BE2C (cell line): Measurements from ENCODE around the gene NUDC.

ENCODE experiments used
- DNase-seq: peaks from one replicate; pipeline ENCODE4 v3.0.0-alpha.2; 2020
- H3K27me3 ChIP-seq: fragments of 250-450 bp; sonication (Bioruptor Pico); 2 replicates; pipeline ENCODE4 v1.5.1; 2020; ENCODE audit warnings: mild to moderate bottlenecking
- H3K36me3 ChIP-seq: fragments of 250-450 bp; sonication (Bioruptor Pico); 2 replicates; pipeline ENCODE4 v1.5.1; 2020; ENCODE audit warnings: mild to moderate bottlenecking
- H3K4me1 ChIP-seq: fragments of 250-450 bp; sonication (Bioruptor Pico); 2 replicates; pipeline ENCODE4 v1.5.1; 2020
- H3K4me3 ChIP-seq: 2 replicates; pipeline ENCODE4 v1.5.1; 2011; ENCODE audit warnings: low read depth, low read length
- H3K9me3 ChIP-seq: fragments of 250-450 bp; sonication (Bioruptor Pico); 2 replicates; pipeline ENCODE4 v1.5.1; 2020
- TF ChIP-seq, protein P1 (sequence below): IDR thresholded peaks from 2 replicates; pipeline ENCODE4 v1.5.1; 2012; ENCODE audit warnings: mild to moderate bottlenecking, low read depth, low read length

NUDC gene

DNA sequence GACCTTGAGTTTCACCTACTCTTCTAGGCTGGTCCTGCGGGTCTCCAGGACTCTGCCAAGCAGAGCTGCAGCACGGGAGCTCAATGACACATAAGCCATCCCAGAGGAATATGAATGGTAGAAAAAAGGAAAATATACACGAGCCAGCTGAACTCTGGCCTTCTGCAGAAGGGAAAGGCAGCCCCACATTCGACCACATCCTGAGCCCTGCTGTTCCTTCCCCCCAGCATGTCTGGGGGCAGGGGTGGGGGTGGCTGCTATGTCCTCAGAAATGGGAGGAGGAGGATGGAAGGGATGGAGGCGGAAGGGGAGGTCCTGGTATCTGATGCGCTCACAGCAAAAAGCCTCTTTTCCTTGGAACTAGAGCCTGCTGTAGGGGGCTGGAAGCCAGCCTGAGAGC, 50.8 kb downstream of the NUDC start:
- H3K27me3 ChIP-seq, result no peaks in the 10 kb centered on the region
- no peaks in the 10 kb centered on the region for H3K4me1 ChIP-seq
- DNase-seq, result no peak
- TF ChIP-seq, protein P1, sequence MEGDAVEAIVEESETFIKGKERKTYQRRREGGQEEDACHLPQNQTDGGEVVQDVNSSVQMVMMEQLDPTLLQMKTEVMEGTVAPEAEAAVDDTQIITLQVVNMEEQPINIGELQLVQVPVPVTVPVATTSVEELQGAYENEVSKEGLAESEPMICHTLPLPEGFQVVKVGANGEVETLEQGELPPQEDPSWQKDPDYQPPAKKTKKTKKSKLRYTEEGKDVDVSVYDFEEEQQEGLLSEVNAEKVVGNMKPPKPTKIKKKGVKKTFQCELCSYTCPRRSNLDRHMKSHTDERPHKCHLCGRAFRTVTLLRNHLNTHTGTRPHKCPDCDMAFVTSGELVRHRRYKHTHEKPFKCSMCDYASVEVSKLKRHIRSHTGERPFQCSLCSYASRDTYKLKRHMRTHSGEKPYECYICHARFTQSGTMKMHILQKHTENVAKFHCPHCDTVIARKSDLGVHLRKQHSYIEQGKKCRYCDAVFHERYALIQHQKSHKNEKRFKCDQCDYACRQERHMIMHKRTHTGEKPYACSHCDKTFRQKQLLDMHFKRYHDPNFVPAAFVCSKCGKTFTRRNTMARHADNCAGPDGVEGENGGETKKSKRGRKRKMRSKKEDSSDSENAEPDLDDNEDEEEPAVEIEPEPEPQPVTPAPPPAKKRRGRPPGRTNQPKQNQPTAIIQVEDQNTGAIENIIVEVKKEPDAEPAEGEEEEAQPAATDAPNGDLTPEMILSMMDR, result no peak
- H3K36me3 ChIP-seq, result no peaks in the 10 kb centered on the region
- no peaks in the 10 kb centered on the region for H3K9me3 ChIP-seq
- H3K4me3 ChIP-seq, result no peak overlapping the region

- no peaks in the 10 kb centered on the region for H3K36me3 ChIP-seq
- H3K4me1 ChIP-seq, result no peaks in the 10 kb centered on the region
- H3K27me3 ChIP-seq, result no peaks in the 10 kb centered on the region
- no peak overlapping the region for H3K4me3 ChIP-seq
- no peak for DNase-seq
- no peaks in the 10 kb centered on the region for H3K9me3 ChIP-seq
- TF ChIP-seq, protein P1, result no peak
Observed at GRCh38 chr1:26972821-26973220, 51.3 kb downstream of the NUDC start.

GRCh38 chr1:26976621-26977510, 55.3 kb downstream of the NUDC start:
- no peaks in the 10 kb centered on the region for H3K9me3 ChIP-seq
- H3K36me3 ChIP-seq, result no peaks in the 10 kb centered on the region
- H3K4me1 ChIP-seq, result no peaks in the 10 kb centered on the region
- DNase-seq, result no peak
- no peaks in the 10 kb centered on the region for H3K27me3 ChIP-seq
- H3K4me3 ChIP-seq, result no peak overlapping the region
- TF ChIP-seq, protein P1, result no peak

DNA sequence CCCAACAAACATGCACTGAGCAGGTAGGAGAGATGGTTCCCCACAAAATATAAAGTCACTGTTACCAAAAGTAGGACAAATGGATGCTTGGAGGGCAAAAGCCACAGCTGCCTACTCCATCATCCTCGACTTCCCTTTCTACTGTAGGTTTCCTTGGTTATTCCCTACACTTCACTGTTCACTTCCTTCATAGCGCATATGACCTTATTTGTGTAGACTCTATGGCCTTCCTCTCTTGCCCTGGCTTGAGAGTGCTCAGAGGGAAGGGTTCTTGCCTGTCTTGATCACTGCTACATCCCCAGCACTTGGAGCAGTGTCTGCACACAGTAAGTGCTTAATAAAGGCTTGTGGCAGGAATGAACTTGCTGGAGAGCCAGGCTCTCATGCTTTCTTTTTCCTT, 57.4 kb downstream of the NUDC start:
- no peaks in the 10 kb centered on the region for H3K4me1 ChIP-seq
- no peak overlapping the region for H3K4me3 ChIP-seq
- H3K36me3 ChIP-seq, result no peaks in the 10 kb centered on the region
- no peaks in the 10 kb centered on the region for H3K27me3 ChIP-seq
- DNase-seq, result no peak
- TF ChIP-seq, protein P1, result no peak
- H3K9me3 ChIP-seq, result no peaks in the 10 kb centered on the region

GRCh38 chr1:26981146-26981846, 59.8 kb downstream of the NUDC start:
- H3K36me3 ChIP-seq, result no peaks in the 10 kb centered on the region
- H3K27me3 ChIP-seq, result no peaks in the 10 kb centered on the region
- H3K4me3 ChIP-seq, result no peak overlapping the region
- no peaks in the 10 kb centered on the region for H3K4me1 ChIP-seq
- DNase-seq, result no peak
- H3K9me3 ChIP-seq, result no peaks in the 10 kb centered on the region
- TF ChIP-seq, protein P1, result no peak

DNA sequence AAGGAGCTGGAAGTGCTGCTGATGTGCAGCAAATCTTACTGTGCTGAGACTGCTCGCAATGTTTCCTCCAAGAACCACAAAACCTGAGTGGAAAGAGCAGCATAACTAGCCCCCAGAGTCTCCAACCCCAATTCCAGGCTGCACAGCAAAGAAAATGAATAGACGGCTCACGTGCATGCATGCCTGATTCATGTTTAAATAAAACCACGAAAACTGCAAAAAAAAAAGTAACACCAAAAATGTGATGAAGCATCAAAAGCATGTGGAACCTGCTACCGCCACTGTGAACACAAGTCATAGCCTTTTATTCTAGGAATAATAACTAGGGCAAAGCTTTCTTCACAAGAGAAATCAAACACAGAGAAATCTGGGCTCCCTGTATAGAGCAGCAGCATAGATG, 62.3 kb downstream of the NUDC start:
- Histone ChIP-seq H3K27me3 (no peaks in the 10 kb centered on the region), H3K36me3 (no peaks in the 10 kb centered on the region), H3K9me3 (no peaks in the 10 kb centered on the region), H3K4me1 (no peaks in the 10 kb centered on the region), H3K4me3 (no peak overlapping the region)
- TF ChIP-seq, protein P1, result no peak
- no peak for DNase-seq
